Measurements from ENCODE around the gene EML6.

Gene EML6

GRCh38 chr2:54891909-54892308 is 168.4 kb downstream of the EML6 start:
- no peak for DNase-seq

GRCh38 chr2:54894467-54894866 is 171.0 kb downstream of the EML6 start:
- no peak for DNase-seq

- DNase-seq: no peak
Measured at GRCh38 chr2:54895730-54896129, 172.3 kb downstream of the EML6 start.

GRCh38 chr2:54897420-54898310 is 174.2 kb downstream of the EML6 start:
- no peak for DNase-seq

- no peak for DNase-seq
Measured at GRCh38 chr2:54898456-54899226, 175.2 kb downstream of the EML6 start.

- DNase-seq: no peak
Measured at GRCh38 chr2:54899576-54900200, 176.2 kb downstream of the EML6 start.

GRCh38 chr2:54901224-54901986 is 177.9 kb downstream of the EML6 start:
- DNase-seq: no peak

- no peak for DNase-seq
Measured at GRCh38 chr2:54902763-54903162, 179.3 kb downstream of the EML6 start.

- DNase-seq: peak; percentile 37
Measured at GRCh38 chr2:54903736-54904554, 180.5 kb downstream of the EML6 start.

GRCh38 chr2:54904836-54905235 is 181.4 kb downstream of the EML6 start:
- no peak for DNase-seq

GRCh38 chr2:54906716-54907115 is 183.3 kb downstream of the EML6 start:
- DNase-seq: no peak

GRCh38 chr2:54907663-54908062 is 184.2 kb downstream of the EML6 start:
- no peak for DNase-seq

- DNase-seq: no peak
Measured at GRCh38 chr2:54908591-54908990, 185.1 kb downstream of the EML6 start.

GRCh38 chr2:54909001-54909400 is 185.5 kb downstream of the EML6 start:
- DNase-seq: no peak

GRCh38 chr2:54912305-54912704 is 188.8 kb downstream of the EML6 start:
- DNase-seq: no peak

GRCh38 chr2:54912893-54913292 is 189.4 kb downstream of the EML6 start:
- no peak for DNase-seq

- DNase-seq: no peak
Measured at GRCh38 chr2:54914637-54915036, 191.2 kb downstream of the EML6 start.

- DNase-seq: no peak
Measured at GRCh38 chr2:54915101-54915500, 191.6 kb downstream of the EML6 start.

GRCh38 chr2:54916637-54917036 is 193.2 kb downstream of the EML6 start:
- no peak for DNase-seq

GRCh38 chr2:54918647-54919280 is 195.3 kb downstream of the EML6 start:
- no peak for DNase-seq

- DNase-seq: no peak
Measured at GRCh38 chr2:54920660-54921059, 197.2 kb downstream of the EML6 start.
